ENCODE results near the gene ABLIM1. TPM values are rescaled to one million over a fixed set of nuclear protein-coding genes. Genes with fewer than 3 reads are reported as not detected.
A peak's percentile ranks its signal among the peaks of the same experiment; 100 is the strongest.

ABLIM1 gene
- total RNA-seq, 1 experiment from 2014 or later: 34.0 TPM

DNA sequence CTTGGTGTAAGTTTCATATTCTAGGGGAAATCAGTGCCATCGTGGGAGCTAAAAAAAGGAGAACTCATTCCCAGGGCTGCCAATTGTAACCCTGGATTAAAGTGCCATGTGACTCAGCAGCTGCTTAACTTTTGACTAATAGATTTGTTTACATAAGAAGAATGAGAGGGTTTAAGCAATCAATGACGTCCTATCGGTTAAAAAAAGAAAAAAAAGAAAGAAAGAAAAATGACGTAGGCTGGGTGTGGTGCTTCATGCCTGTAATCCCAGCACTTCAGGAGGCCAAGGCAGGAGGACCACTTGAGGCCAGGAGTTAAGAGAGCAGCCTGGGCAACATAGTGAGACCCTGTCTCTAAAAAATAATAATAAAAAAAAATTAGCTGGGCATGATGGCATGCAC lies 137.6 kb downstream of the ABLIM1 start:
- Histone ChIP-seq H3K4me3 (ENCODE audit: low read depth, low read length, poor library complexity, severe bottlenecking) (no peak overlapping the region), H3K4me1 (ENCODE audit: insufficient read depth, low read length, poor library complexity, severe bottlenecking) (peaks cover 14% of the 10 kb centered on the region), H3K27ac (ENCODE audit: low read depth, low read length, poor library complexity, severe bottlenecking) (no peak overlapping the region), H3K9me3 (ENCODE audit: low read depth, low read length, poor library complexity, severe bottlenecking) (no peaks in the 10 kb centered on the region), H3K36me3 (ENCODE audit: insufficient read depth, low read length, poor library complexity, severe bottlenecking) (no peaks in the 10 kb centered on the region), H3K27me3 (replicated peaks; ENCODE audit: insufficient read depth, low read depth, low read length, poor library complexity) (no peaks in the 10 kb centered on the region)
- POLR2A ChIA-PET (ENCODE audit: low non-redundant PET): no interaction called here
- TF ChIP-seq EZH2 (IDR thresholded peaks at IDR 0.05; ENCODE audit: borderline replicate concordance, low read depth, low read length, poor library complexity, severe bottlenecking): no peak
- TF ChIP-seq, protein P1, sequence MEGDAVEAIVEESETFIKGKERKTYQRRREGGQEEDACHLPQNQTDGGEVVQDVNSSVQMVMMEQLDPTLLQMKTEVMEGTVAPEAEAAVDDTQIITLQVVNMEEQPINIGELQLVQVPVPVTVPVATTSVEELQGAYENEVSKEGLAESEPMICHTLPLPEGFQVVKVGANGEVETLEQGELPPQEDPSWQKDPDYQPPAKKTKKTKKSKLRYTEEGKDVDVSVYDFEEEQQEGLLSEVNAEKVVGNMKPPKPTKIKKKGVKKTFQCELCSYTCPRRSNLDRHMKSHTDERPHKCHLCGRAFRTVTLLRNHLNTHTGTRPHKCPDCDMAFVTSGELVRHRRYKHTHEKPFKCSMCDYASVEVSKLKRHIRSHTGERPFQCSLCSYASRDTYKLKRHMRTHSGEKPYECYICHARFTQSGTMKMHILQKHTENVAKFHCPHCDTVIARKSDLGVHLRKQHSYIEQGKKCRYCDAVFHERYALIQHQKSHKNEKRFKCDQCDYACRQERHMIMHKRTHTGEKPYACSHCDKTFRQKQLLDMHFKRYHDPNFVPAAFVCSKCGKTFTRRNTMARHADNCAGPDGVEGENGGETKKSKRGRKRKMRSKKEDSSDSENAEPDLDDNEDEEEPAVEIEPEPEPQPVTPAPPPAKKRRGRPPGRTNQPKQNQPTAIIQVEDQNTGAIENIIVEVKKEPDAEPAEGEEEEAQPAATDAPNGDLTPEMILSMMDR (conservative IDR thresholded peaks at IDR 0.05; ENCODE audit: low read depth, low read length): no peak
- CTCF ChIA-PET: no interaction called here
- BruUV-seq (replicated peaks): no TSS peak
- DNase-seq (ENCODE audit: low spot score): peak; percentile 16
- intact Hi-C loops (cut with micrococcal nuclease; ENCODE audit: unreplicated experiment): no loop called here

DNA sequence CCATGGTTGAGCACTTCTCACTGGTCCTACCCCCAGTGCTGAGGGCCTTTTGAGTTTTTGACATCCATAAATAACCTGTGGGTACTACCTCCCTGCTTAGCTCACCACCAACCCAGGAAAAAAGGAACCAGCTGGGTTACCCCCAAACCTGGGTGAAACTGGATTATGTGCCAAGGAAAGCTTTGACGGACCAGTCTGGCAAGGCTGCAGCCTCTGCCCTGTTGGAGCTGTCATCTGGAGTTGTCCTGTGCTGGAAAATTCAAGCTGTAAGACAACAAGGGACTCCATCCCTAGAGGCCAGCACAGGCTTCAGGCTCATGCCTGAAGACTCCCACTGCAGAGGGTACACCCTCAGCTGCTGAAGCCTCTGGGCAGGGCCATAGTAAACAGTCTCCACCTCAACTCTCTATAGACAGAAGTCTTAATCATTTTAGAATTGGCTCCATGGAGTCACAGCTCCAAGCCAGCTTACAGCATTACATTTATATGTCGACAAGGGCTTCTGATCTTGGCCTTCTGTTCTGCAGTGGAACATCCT lies 138.2 kb downstream of the ABLIM1 start:
- no peak overlapping the region for H3K27ac ChIP-seq (ENCODE audit: low read depth, low read length, poor library complexity, severe bottlenecking)
- no peak overlapping the region for H3K4me3 ChIP-seq (ENCODE audit: low read depth, low read length, poor library complexity, severe bottlenecking)
- no peaks in the 10 kb centered on the region for H3K9me3 ChIP-seq (ENCODE audit: low read depth, low read length, poor library complexity, severe bottlenecking)
- BruUV-seq (replicated peaks): no TSS peak
- ChIA-PET POLR2A (ENCODE audit: low non-redundant PET) (no interaction called here), CTCF (no interaction called here)
- intact Hi-C loops (cut with micrococcal nuclease; ENCODE audit: unreplicated experiment): no loop called here
- H3K27me3 ChIP-seq (replicated peaks; ENCODE audit: insufficient read depth, low read depth, low read length, poor library complexity): no peaks in the 10 kb centered on the region
- no peaks in the 10 kb centered on the region for H3K36me3 ChIP-seq (ENCODE audit: insufficient read depth, low read length, poor library complexity, severe bottlenecking)
- H3K4me1 ChIP-seq (ENCODE audit: insufficient read depth, low read length, poor library complexity, severe bottlenecking): peaks cover 14% of the 10 kb centered on the region
- DNase-seq (ENCODE audit: low spot score): no peak
- no peak for TF ChIP-seq EZH2 (IDR thresholded peaks at IDR 0.05; ENCODE audit: borderline replicate concordance, low read depth, low read length, poor library complexity, severe bottlenecking)
- TF ChIP-seq, protein P1 (conservative IDR thresholded peaks at IDR 0.05; ENCODE audit: low read depth, low read length): no peak

DNA sequence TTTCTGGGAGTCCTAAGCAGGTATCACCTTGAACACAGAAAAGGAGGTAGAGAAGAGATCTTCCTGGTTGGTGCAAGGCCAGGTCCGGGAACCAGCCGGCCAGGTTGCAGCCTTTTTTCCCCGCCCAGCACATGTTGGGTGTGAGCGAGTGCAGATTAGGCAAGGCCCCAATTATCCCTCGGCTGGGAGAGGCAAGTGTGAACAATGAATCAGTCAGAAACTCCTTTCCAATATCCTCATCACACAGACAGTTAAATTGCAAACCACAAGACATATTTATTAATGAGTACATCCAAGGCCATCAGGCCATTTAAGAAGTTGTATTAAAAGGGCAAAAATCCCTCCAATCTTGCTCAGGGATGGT lies 138.8 kb downstream of the ABLIM1 start:
- intact Hi-C loops (cut with micrococcal nuclease; ENCODE audit: unreplicated experiment): no loop called here
- H3K4me1 ChIP-seq (ENCODE audit: insufficient read depth, low read length, poor library complexity, severe bottlenecking): peaks cover 16% of the 10 kb centered on the region
- H3K36me3 ChIP-seq (ENCODE audit: insufficient read depth, low read length, poor library complexity, severe bottlenecking): no peaks in the 10 kb centered on the region
- H3K27ac ChIP-seq (ENCODE audit: low read depth, low read length, poor library complexity, severe bottlenecking): no peak overlapping the region
- TF ChIP-seq, protein P1 (conservative IDR thresholded peaks at IDR 0.05; ENCODE audit: low read depth, low read length): no peak
- no peak for TF ChIP-seq EZH2 (IDR thresholded peaks at IDR 0.05; ENCODE audit: borderline replicate concordance, low read depth, low read length, poor library complexity, severe bottlenecking)
- ChIA-PET POLR2A (ENCODE audit: low non-redundant PET) (no interaction called here), CTCF (no interaction called here)
- no peak overlapping the region for H3K4me3 ChIP-seq (ENCODE audit: low read depth, low read length, poor library complexity, severe bottlenecking)
- no peak for DNase-seq (ENCODE audit: low spot score)
- no TSS peak for BruUV-seq (replicated peaks)
- no peaks in the 10 kb centered on the region for H3K9me3 ChIP-seq (ENCODE audit: low read depth, low read length, poor library complexity, severe bottlenecking)
- no peaks in the 10 kb centered on the region for H3K27me3 ChIP-seq (replicated peaks; ENCODE audit: insufficient read depth, low read depth, low read length, poor library complexity)
